CD4-positive, alpha-beta T cell (primary cell): Measurements from ENCODE around the gene RDH5. TPM values are rescaled to one million over a fixed set of nuclear protein-coding genes. Genes with fewer than 3 reads are reported as not detected.
A peak's percentile ranks its signal among the peaks of the same experiment; 100 is the strongest.

Experiments
- ATAC-seq: fragments of 200-7000 bp; cut with Tn5 transposase; one replicate; pipeline ENCODE4 v1.10.0; 2022; ENCODE audit warnings: mild to moderate bottlenecking; ENCODE audit not compliant: poor library complexity
- CTCF ChIA-PET: fragments of 350-600 bp; sonication (Branson Sonifier 250); formaldehyde crosslinking; loops from one replicate; lab custom pipeline; 2021; ENCODE audit warnings: antibody characterized with exemption, inconsistent platforms; lab: Charles Lee
- POLR2A ChIA-PET: fragments of 350-600 bp; sonication (Branson Sonifier 250); formaldehyde crosslinking; loops from one replicate; lab custom pipeline; 2021; ENCODE audit warnings: antibody characterized with exemption, inconsistent platforms; lab: Charles Lee
- DNase-seq, 14 experiments: peaks; one replicate each; pipeline ENCODE4 v3.0.0-alpha.2; 2013 to 2020; ENCODE audit warnings: mixed read lengths in 2 of 14
- H3K27ac ChIP-seq, 2 donors: one replicate each; pipeline versions ENCODE4 v1.5.1 to v1.7.0; 2013; ENCODE audit warnings: low read length in 2 of 2, low read depth in 1 of 2, mild to moderate bottlenecking in 1 of 2
- H3K27me3 ChIP-seq, 2 experiments: 1 replicate in 1 of 2; 2 replicates in 1 of 2; pipeline versions ENCODE4 v1.6.1 to v1.7.0; 2013; ENCODE audit warnings: low read length in 2 of 2, control low read depth in 1 of 2, mild to moderate bottlenecking in 1 of 2, moderate library complexity in 1 of 2; ENCODE audit not compliant: insufficient read depth in 2 of 2, control insufficient read depth in 1 of 2
- H3K36me3 ChIP-seq: one replicate; pipeline ENCODE4 v1.6.1; 2013; ENCODE audit warnings: low read length, control low read depth; ENCODE audit not compliant: insufficient read depth
- H3K4me1 ChIP-seq: one replicate; pipeline ENCODE4 v1.6.1; 2013; ENCODE audit warnings: low read length, control low read depth; ENCODE audit not compliant: insufficient read depth
- H3K4me3 ChIP-seq: one replicate; pipeline ENCODE4 v1.5.1; 2013; ENCODE audit warnings: mild to moderate bottlenecking, low read length, moderate library complexity
- H3K9me3 ChIP-seq, 2 experiments: 1 replicate in 1 of 2; 2 replicates in 1 of 2; pipeline versions ENCODE4 v1.6.1 to v1.7.0; 2013; ENCODE audit warnings: low read length in 2 of 2, mild to moderate bottlenecking in 2 of 2, control low read depth in 1 of 2, moderate library complexity in 1 of 2; ENCODE audit not compliant: control insufficient read depth in 1 of 2, insufficient read depth in 1 of 2
- H3K27ac Mint-ChIP-seq: one replicate; pipeline ENCODE4 v1.8.0; 2020; ENCODE audit warnings: mixed read lengths
- H3K27me3 Mint-ChIP-seq: one replicate; pipeline ENCODE4 v1.8.0; 2021; ENCODE audit warnings: mixed read lengths
- H3K36me3 Mint-ChIP-seq: one replicate; pipeline ENCODE4 v1.8.0; 2021; ENCODE audit warnings: low read depth, mixed read lengths
- H3K4me1 Mint-ChIP-seq: one replicate; pipeline ENCODE4 v1.8.0; 2021; ENCODE audit warnings: low read depth, mixed read lengths
- H3K4me3 Mint-ChIP-seq: one replicate; pipeline ENCODE4 v1.8.0; 2020; ENCODE audit warnings: mild to moderate bottlenecking, mixed read lengths
- H3K9me3 Mint-ChIP-seq: one replicate; pipeline ENCODE4 v1.8.0; 2020; ENCODE audit warnings: mixed read lengths
- intact Hi-C, 2 experiments: fragments of 100-400 bp; cut with DNase I in 1 of 2; cut with micrococcal nuclease in 1 of 2; formaldehyde crosslinking; loops; one replicate each; pipeline versions ENCODE4 v1.15.1 to v1.9.0; 2023 to 2025; cut with DNase I, micrococcal nuclease
- total RNA-seq, 174 experiments: library from RNA in 2 of 174; stranded (reverse) in 2 of 174; gene quantifications; one replicate each; pipeline ENCODE4 v1.2.3 and lab custom pipeline; 2021 to 2026
- TF ChIP-seq, protein P1 (sequence below): fragments of 200-600 bp; IDR thresholded peaks from one replicate; pipeline ENCODE4 v1.8.0; 2022; ENCODE audit warnings: antibody characterized with exemption, mild to moderate bottlenecking

RDH5 gene
- total RNA-seq, 2 experiments from 2014 or later = 8.8 TPM

DNA sequence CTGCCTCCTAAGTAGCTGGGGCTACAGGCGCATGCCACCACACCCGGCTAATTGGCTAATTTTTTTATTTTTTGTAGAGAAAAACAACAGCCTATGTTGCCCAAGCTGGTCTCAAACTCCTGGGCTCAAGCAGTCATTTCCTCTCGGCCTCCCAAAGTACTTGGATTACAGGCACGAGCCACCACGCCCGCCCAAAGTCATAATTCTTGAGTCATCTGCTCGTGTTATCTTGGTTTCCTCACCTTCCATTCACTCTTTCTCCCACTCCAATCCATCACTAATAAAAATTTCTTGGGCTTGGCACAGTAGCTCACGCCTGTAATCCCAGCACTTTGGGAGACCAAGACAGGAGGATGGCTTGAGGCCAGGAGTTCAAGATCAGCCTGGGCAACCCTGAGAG lies 44.5 kb upstream of the RDH5 start:
- CTCF ChIA-PET = no interaction called here
- no peak overlapping the region for H3K4me3 ChIP-seq
- POLR2A ChIA-PET = no interaction called here
- intact Hi-C loops = no loop called here
- H3K27ac ChIP-seq = no peak overlapping the region
- no peaks in the 10 kb centered on the region for H3K9me3 ChIP-seq
- no peaks in the 10 kb centered on the region for H3K9me3 Mint-ChIP-seq
- H3K27me3 ChIP-seq = peaks cover 1 to 6% of the 10 kb centered on the region in 2 experiments
- DNase-seq = peak in 1 of 14 experiments; percentile 38
- TF ChIP-seq, protein P1, sequence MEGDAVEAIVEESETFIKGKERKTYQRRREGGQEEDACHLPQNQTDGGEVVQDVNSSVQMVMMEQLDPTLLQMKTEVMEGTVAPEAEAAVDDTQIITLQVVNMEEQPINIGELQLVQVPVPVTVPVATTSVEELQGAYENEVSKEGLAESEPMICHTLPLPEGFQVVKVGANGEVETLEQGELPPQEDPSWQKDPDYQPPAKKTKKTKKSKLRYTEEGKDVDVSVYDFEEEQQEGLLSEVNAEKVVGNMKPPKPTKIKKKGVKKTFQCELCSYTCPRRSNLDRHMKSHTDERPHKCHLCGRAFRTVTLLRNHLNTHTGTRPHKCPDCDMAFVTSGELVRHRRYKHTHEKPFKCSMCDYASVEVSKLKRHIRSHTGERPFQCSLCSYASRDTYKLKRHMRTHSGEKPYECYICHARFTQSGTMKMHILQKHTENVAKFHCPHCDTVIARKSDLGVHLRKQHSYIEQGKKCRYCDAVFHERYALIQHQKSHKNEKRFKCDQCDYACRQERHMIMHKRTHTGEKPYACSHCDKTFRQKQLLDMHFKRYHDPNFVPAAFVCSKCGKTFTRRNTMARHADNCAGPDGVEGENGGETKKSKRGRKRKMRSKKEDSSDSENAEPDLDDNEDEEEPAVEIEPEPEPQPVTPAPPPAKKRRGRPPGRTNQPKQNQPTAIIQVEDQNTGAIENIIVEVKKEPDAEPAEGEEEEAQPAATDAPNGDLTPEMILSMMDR = no peak
- H3K4me1 ChIP-seq = no peaks in the 10 kb centered on the region
- peaks cover under 1% of the 10 kb centered on the region for H3K4me1 Mint-ChIP-seq
- H3K4me3 Mint-ChIP-seq = no peak overlapping the region
- H3K36me3 Mint-ChIP-seq = no peaks in the 10 kb centered on the region
- ATAC-seq = no peak
- no peaks in the 10 kb centered on the region for H3K36me3 ChIP-seq
- H3K27me3 Mint-ChIP-seq = peaks cover 43% of the 10 kb centered on the region
- H3K27ac Mint-ChIP-seq = no peak overlapping the region

DNA sequence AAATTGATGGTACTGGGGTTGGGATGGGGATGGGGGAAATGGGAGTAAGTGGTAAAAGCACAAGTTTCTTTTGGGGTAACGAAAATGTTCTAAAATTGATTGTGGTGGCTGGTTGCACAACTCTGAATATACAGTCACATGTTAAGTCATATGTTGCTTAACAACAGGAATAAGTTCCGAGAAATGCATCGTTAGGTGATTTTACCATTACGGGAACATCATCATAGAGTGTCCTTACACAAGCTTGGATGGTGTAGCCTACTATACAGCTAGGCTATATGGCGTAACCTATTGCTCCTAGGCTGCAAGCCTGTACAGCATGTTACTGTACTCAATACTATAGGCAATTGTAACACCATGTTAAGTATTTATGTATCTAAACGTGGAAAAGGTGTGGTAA lies 43.5 kb upstream of the RDH5 start:
- H3K9me3 Mint-ChIP-seq = no peaks in the 10 kb centered on the region
- no peak overlapping the region for H3K4me3 Mint-ChIP-seq
- no peak for ATAC-seq
- TF ChIP-seq, protein P1 = no peak
- H3K27ac ChIP-seq = no peak overlapping the region
- no peaks in the 10 kb centered on the region for H3K9me3 ChIP-seq
- H3K27ac Mint-ChIP-seq = no peak overlapping the region
- H3K4me3 ChIP-seq = no peak overlapping the region
- CTCF ChIA-PET = interaction anchor here (1.0 kb wide), 1 partner anchor 30 kb away, joined by 3 read pairs; no protein-coding TSS in a partner anchor
- H3K36me3 ChIP-seq = no peaks in the 10 kb centered on the region
- intact Hi-C loops = no loop called here
- peaks cover 54% of the 10 kb centered on the region for H3K27me3 Mint-ChIP-seq
- peaks cover 6% of the 10 kb centered on the region for H3K4me1 ChIP-seq
- POLR2A ChIA-PET = no interaction called here
- peaks cover 9 to 10% of the 10 kb centered on the region in 2 experiments for H3K27me3 ChIP-seq
- no peaks in the 10 kb centered on the region for H3K36me3 Mint-ChIP-seq
- peak in 1 of 14 experiments; percentile 27 for DNase-seq
- peaks cover 11% of the 10 kb centered on the region for H3K4me1 Mint-ChIP-seq

DNA sequence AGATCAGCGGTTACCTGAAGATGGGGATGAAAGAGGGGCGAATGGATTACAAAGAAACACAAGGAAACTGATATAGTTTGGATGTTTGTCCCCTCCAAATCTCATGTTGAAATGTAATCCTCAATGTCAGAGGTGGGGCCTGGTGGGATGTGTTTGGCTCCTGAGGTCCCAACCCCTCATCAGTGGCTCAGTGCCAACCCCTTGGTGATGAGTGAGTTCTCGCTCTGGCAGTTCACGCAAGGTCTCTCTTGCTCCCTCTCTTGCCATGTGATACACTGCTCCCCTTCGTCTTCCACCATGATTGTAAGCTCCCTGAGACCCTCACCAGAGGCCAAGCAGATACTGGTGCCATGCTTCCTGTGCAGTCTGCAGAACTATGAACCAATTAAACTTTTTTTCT lies 40.5 kb upstream of the RDH5 start:
- Histone ChIP-seq H3K27me3 (peaks cover 9 to 16% of the 10 kb centered on the region in 2 experiments), H3K27ac (no peak overlapping the region), H3K4me1 (peaks cover 9% of the 10 kb centered on the region), H3K36me3 (no peaks in the 10 kb centered on the region), H3K9me3 (no peaks in the 10 kb centered on the region), H3K4me3 (no peak overlapping the region)
- intact Hi-C loops = no loop called here
- ChIA-PET CTCF (no interaction called here), POLR2A (no interaction called here)
- TF ChIP-seq, protein P1 = no peak
- H3K27ac Mint-ChIP-seq = no peak overlapping the region
- H3K9me3 Mint-ChIP-seq = no peaks in the 10 kb centered on the region
- no peak for DNase-seq
- H3K4me3 Mint-ChIP-seq = no peak overlapping the region
- H3K4me1 Mint-ChIP-seq = peaks cover 17% of the 10 kb centered on the region
- H3K27me3 Mint-ChIP-seq = peaks cover 63% of the 10 kb centered on the region
- H3K36me3 Mint-ChIP-seq = no peaks in the 10 kb centered on the region
- no peak for ATAC-seq
